HCT116 (cell line): ENCODE data around the gene KHDRBS2. TPM values are rescaled to one million over a fixed set of nuclear protein-coding genes. Genes with fewer than 3 reads are reported as not detected.

ENCODE experiments used
- ATAC-seq: fragments of 200-7000 bp; cut with Tn5 transposase; 2 replicates; pipeline ENCODE4 v1.9.1; 2020; ENCODE audit warnings: mild to moderate bottlenecking, moderate library complexity
- BruUV-seq: library from RNA; stranded (reverse); fragments of 400-500 nt; replicated peaks from 2 replicates; lab custom pipeline; 2021; lab: Mats Ljungman, UMichigan
- CTCF ChIA-PET: fragments of 300-600 bp; sonication (Branson Sonifier 250); formaldehyde crosslinking; loops from one replicate; lab custom pipeline; 2021; ENCODE audit warnings: antibody characterized with exemption; lab: Charles Lee
- POLR2A ChIA-PET: fragments of 300-600, 350-600 bp; sonication (Branson Sonifier 250); formaldehyde crosslinking; loops from one replicate; lab custom pipeline; 2021; ENCODE audit warnings: antibody characterized with exemption; lab: Charles Lee
- RAD21 ChIA-PET, 2 experiments: fragments of 300-600 bp; sonication (Branson Sonifier 250); formaldehyde crosslinking; loops; one replicate each; lab custom pipeline; 2023; ENCODE audit warnings: low total read pairs in 2 of 2; ENCODE audit not compliant: uncharacterized antibody in 2 of 2, unreplicated experiment in 2 of 2, low non-redundant PET in 1 of 2; lab: Charles Lee
- DNase-seq: peaks from one replicate; pipeline ENCODE4 v3.0.0-alpha.2; 2010; ENCODE audit warnings: low read depth, low spot score
- H2AFZ ChIP-seq: fragments of 200-600 bp; shearing (Covaris generic), sonication (generic); 2 replicates; pipeline ENCODE4 v1.6.1; 2017; ENCODE audit warnings: low read depth, mixed run types, mixed read lengths, antibody characterized with exemption, low read length; ENCODE audit not compliant: poor library complexity, severe bottlenecking
- H3K27ac ChIP-seq: 2 replicates; pipeline ENCODE4 v1.5.1; 2012; ENCODE audit warnings: low read depth, low read length
- H3K27me3 ChIP-seq: fragments of 200-600 bp; sonication (generic); 2 replicates; pipeline ENCODE4 v1.6.1; 2016; ENCODE audit warnings: mixed run types, low read length, mixed read lengths; ENCODE audit not compliant: insufficient read depth
- H3K36me3 ChIP-seq, 2 experiments: fragments of 200-500 bp in 1 of 2; fragments of 200-600 bp in 1 of 2; sonication (Bioruptor generic) in 1 of 2; sonication (generic) in 1 of 2; 2 replicates each; pipeline versions ENCODE4 v1.5.1 to v1.6.1; 2014 to 2016; ENCODE audit warnings: low read length in 2 of 2, inconsistent platforms in 1 of 2, mixed read lengths in 1 of 2, mixed run types in 1 of 2; ENCODE audit not compliant: insufficient read depth in 2 of 2, control insufficient read depth in 1 of 2
- H3K4me1 ChIP-seq, 2 experiments: fragments of 200-600 bp in 1 of 2; sonication (generic) in 1 of 2; 2 replicates each; pipeline versions ENCODE4 v1.5.1 to v1.6.1; 2012 to 2017; ENCODE audit warnings: low read length in 2 of 2, inconsistent platforms in 1 of 2, mild to moderate bottlenecking in 1 of 2, mixed read lengths in 1 of 2, mixed run types in 1 of 2, moderate library complexity in 1 of 2; ENCODE audit not compliant: insufficient read depth in 2 of 2, control insufficient read depth in 1 of 2
- H3K4me2 ChIP-seq: fragments of 200-600 bp; sonication (generic); 2 replicates; pipeline ENCODE4 v1.6.1; 2017; ENCODE audit warnings: mixed run types, low read length, mixed read lengths
- H3K4me3 ChIP-seq, 2 experiments: fragments of 200-600 bp in 1 of 2; sonication (generic) in 1 of 2; replicated peaks in 1 of 2; 2 replicates each; pipeline ENCODE4 v1.5.1; 2011 to 2016; ENCODE audit warnings: low read length in 2 of 2, control low read depth in 1 of 2, low read depth in 1 of 2, mild to moderate bottlenecking in 1 of 2, mixed read lengths in 1 of 2, mixed run types in 1 of 2
- H3K79me2 ChIP-seq: fragments of 200-600 bp; sonication (generic); 2 replicates; pipeline ENCODE4 v1.6.1; 2017; ENCODE audit warnings: mild to moderate bottlenecking, mixed run types, low read length, moderate library complexity, mixed read lengths; ENCODE audit not compliant: insufficient read depth
- H3K9ac ChIP-seq: fragments of 200-600 bp; sonication (generic); 2 replicates; pipeline ENCODE4 v1.6.1; 2016; ENCODE audit warnings: low read length, mixed read lengths
- H3K9me2 ChIP-seq: fragments of 200-600 bp; sonication (generic), shearing (Covaris generic); 2 replicates; pipeline ENCODE4 v1.6.1; 2017; ENCODE audit warnings: mixed run types, mild to moderate bottlenecking, moderate library complexity; ENCODE audit not compliant: insufficient read depth
- H3K9me3 ChIP-seq, 2 experiments: fragments of 200-500 bp in 1 of 2; fragments of 200-600 bp in 1 of 2; sonication (Bioruptor generic) in 1 of 2; sonication (generic) in 1 of 2; 2 replicates each; pipeline ENCODE4 v1.6.1; 2014 to 2017; ENCODE audit warnings: low read length in 2 of 2, mixed read lengths in 2 of 2, inconsistent platforms in 1 of 2, low read depth in 1 of 2, mild to moderate bottlenecking in 1 of 2, mixed run types in 1 of 2, moderate library complexity in 1 of 2; ENCODE audit not compliant: control insufficient read depth in 1 of 2, insufficient read depth in 1 of 2
- H4K20me1 ChIP-seq: fragments of 200-600 bp; sonication (generic), shearing (Covaris generic); 2 replicates; pipeline ENCODE4 v1.6.1; 2017; ENCODE audit warnings: mixed run types, mild to moderate bottlenecking, moderate library complexity; ENCODE audit not compliant: insufficient read depth
- CBX3 ChIP-seq: IDR thresholded peaks from 2 replicates; pipeline ENCODE4 v1.6.1; 2012; ENCODE audit warnings: low read depth
- CEBPB ChIP-seq: IDR thresholded peaks from 2 replicates; pipeline ENCODE4 v1.6.1; 2012; ENCODE audit warnings: low read depth
- EGR1 ChIP-seq: IDR thresholded peaks from 2 replicates; pipeline ENCODE4 v1.6.1; 2012; ENCODE audit warnings: low read depth
- ELF1 ChIP-seq: IDR thresholded peaks from 2 replicates; pipeline ENCODE4 v1.6.1; 2012; ENCODE audit warnings: low read depth, borderline replicate concordance
- EZH2 ChIP-seq: fragments of 200-600 bp; sonication (generic); IDR thresholded peaks from 2 replicates; pipeline ENCODE4 v1.6.1; 2017; ENCODE audit warnings: antibody characterized with exemption, mixed run types
- EZH2phosphoT487 ChIP-seq: fragments of 200-600 bp; IDR thresholded peaks from 2 replicates; pipeline ENCODE4 v1.6.1; 2018; ENCODE audit warnings: antibody characterized with exemption, borderline replicate concordance
- FOSL1 ChIP-seq: IDR thresholded peaks from 2 replicates; pipeline ENCODE4 v1.6.1; 2012; ENCODE audit warnings: low read depth
- JUND ChIP-seq: IDR thresholded peaks from 2 replicates; pipeline ENCODE4 v1.6.1; 2012
- MAX ChIP-seq: IDR thresholded peaks from 2 replicates; pipeline ENCODE4 v1.6.1; 2012
- POLR2AphosphoS5 ChIP-seq: IDR thresholded peaks from 2 replicates; pipeline ENCODE4 v1.6.1; 2011; ENCODE audit warnings: mild to moderate bottlenecking, low read depth, low read length, moderate library complexity
- RAD21 ChIP-seq: IDR thresholded peaks from 2 replicates; pipeline ENCODE4 v1.6.1; 2012; ENCODE audit warnings: low read depth, mild to moderate bottlenecking
- SIN3A ChIP-seq: IDR thresholded peaks from 2 replicates; pipeline ENCODE4 v1.6.1; 2012; ENCODE audit warnings: low read depth
- SP1 ChIP-seq: IDR thresholded peaks from 2 replicates; pipeline ENCODE4 v1.6.1; 2012; ENCODE audit warnings: low read depth
- SRF ChIP-seq: IDR thresholded peaks from 2 replicates; pipeline ENCODE4 v1.6.1; 2012; ENCODE audit warnings: low read depth
- TCF7L2 ChIP-seq: IDR thresholded peaks from 2 replicates; pipeline ENCODE4 v1.7.0; 2011; ENCODE audit warnings: borderline replicate concordance, inconsistent platforms; ENCODE audit not compliant: insufficient read depth, insufficient read length; ENCODE audit errors: extremely low read depth
- ZFX ChIP-seq: fragments of 450-650 bp; IDR thresholded peaks from 2 replicates; pipeline ENCODE4 v1.6.1; 2017
- ZNF274 ChIP-seq: fragments of 200-500 bp; sonication (Bioruptor generic); IDR thresholded peaks from 2 replicates; pipeline ENCODE4 v1.6.1; 2014; ENCODE audit warnings: mild to moderate bottlenecking, low read depth, low read length, inconsistent platforms
- intact Hi-C: fragments of 100-400 bp; cut with micrococcal nuclease; formaldehyde crosslinking; loops from 2 replicates; pipeline ENCODE4 v1.10.0; 2022
- total RNA-seq: library from RNA; stranded (reverse); gene quantifications from one replicate; pipeline ENCODE4 v1.2.1, GENCODE V29; 2021; ENCODE audit not compliant: unreplicated experiment
- TF ChIP-seq, protein P1 (sequence below): IDR thresholded peaks from 2 replicates; pipeline ENCODE4 v1.6.1; 2012; ENCODE audit warnings: low read depth
- TF ChIP-seq, protein P2 (sequence below), 3 experiments: fragments of 200-600 bp in 1 of 3; sonication (generic) in 1 of 3; IDR thresholded peaks in 2 of 3; conservative IDR thresholded peaks in 1 of 3; 2 replicates each; pipeline ENCODE4 v1.5.1; 2012 to 2017; ENCODE audit warnings: low read depth in 2 of 3, low read length in 2 of 3, antibody characterized with exemption in 1 of 3, borderline replicate concordance in 1 of 3, control low read depth in 1 of 3, mild to moderate bottlenecking in 1 of 3, mixed read lengths in 1 of 3, mixed run types in 1 of 3, moderate library complexity in 1 of 3; ENCODE audit not compliant: insufficient read depth in 1 of 3

Gene KHDRBS2
- total RNA-seq, 1 experiment from 2014 or later, result not detected

- H3K27ac ChIP-seq, result no peak overlapping the region
- no peaks in the 10 kb centered on the region for H3K27me3 ChIP-seq
- intact Hi-C loops, result no loop called here
- no peak overlapping the region for H3K4me2 ChIP-seq
- RAD21 ChIA-PET, result no interaction called here
- ATAC-seq (no peak), DNase-seq (no peak)
- BruUV-seq, result no TSS peak
- CTCF ChIA-PET, result no interaction called here
- TF ChIP-seq, protein P1, sequence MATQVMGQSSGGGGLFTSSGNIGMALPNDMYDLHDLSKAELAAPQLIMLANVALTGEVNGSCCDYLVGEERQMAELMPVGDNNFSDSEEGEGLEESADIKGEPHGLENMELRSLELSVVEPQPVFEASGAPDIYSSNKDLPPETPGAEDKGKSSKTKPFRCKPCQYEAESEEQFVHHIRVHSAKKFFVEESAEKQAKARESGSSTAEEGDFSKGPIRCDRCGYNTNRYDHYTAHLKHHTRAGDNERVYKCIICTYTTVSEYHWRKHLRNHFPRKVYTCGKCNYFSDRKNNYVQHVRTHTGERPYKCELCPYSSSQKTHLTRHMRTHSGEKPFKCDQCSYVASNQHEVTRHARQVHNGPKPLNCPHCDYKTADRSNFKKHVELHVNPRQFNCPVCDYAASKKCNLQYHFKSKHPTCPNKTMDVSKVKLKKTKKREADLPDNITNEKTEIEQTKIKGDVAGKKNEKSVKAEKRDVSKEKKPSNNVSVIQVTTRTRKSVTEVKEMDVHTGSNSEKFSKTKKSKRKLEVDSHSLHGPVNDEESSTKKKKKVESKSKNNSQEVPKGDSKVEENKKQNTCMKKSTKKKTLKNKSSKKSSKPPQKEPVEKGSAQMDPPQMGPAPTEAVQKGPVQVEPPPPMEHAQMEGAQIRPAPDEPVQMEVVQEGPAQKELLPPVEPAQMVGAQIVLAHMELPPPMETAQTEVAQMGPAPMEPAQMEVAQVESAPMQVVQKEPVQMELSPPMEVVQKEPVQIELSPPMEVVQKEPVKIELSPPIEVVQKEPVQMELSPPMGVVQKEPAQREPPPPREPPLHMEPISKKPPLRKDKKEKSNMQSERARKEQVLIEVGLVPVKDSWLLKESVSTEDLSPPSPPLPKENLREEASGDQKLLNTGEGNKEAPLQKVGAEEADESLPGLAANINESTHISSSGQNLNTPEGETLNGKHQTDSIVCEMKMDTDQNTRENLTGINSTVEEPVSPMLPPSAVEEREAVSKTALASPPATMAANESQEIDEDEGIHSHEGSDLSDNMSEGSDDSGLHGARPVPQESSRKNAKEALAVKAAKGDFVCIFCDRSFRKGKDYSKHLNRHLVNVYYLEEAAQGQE, result no peak
- TF ChIP-seq RAD21 (no peak), EZH2phosphoT487 (no peak), CBX3 (no peak), POLR2AphosphoS5 (no peak), TCF7L2 (no peak), ELF1 (no peak), FOSL1 (no peak), MAX (no peak), ZNF274 (no peak), SRF (no peak), EGR1 (no peak), JUND (no peak), CEBPB (no peak), EZH2 (no peak), SP1 (no peak), SIN3A (no peak), ZFX (no peak)
- TF ChIP-seq, protein P2, sequence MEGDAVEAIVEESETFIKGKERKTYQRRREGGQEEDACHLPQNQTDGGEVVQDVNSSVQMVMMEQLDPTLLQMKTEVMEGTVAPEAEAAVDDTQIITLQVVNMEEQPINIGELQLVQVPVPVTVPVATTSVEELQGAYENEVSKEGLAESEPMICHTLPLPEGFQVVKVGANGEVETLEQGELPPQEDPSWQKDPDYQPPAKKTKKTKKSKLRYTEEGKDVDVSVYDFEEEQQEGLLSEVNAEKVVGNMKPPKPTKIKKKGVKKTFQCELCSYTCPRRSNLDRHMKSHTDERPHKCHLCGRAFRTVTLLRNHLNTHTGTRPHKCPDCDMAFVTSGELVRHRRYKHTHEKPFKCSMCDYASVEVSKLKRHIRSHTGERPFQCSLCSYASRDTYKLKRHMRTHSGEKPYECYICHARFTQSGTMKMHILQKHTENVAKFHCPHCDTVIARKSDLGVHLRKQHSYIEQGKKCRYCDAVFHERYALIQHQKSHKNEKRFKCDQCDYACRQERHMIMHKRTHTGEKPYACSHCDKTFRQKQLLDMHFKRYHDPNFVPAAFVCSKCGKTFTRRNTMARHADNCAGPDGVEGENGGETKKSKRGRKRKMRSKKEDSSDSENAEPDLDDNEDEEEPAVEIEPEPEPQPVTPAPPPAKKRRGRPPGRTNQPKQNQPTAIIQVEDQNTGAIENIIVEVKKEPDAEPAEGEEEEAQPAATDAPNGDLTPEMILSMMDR (IDR thresholded peaks at IDR 0.05 in 2 of 3, conservative IDR thresholded peaks at IDR 0.05 in 1 of 3; ENCODE audit: borderline replicate concordance in 1 of 3, insufficient read depth in 1 of 3, low read depth in 2 of 3, low read length in 2 of 3), result no peak
- no peaks in the 10 kb centered on the region for H3K79me2 ChIP-seq
- H3K9me3 ChIP-seq, result peaks cover 4 to 11% of the 10 kb centered on the region in 2 experiments; a peak in 2 of 4 replicates
- H3K9me2 ChIP-seq, result no peaks in the 10 kb centered on the region
- H3K9ac ChIP-seq, result no peak overlapping the region
- POLR2A ChIA-PET, result interaction anchor here (0.7 kb wide), 1 partner anchor 125 kb away, joined by 3 read pairs; no protein-coding TSS in a partner anchor
- no peaks in the 10 kb centered on the region for H3K4me1 ChIP-seq
- H2AFZ ChIP-seq, result no peak overlapping the region
- H3K4me3 ChIP-seq, result no peak overlapping the region
- H4K20me1 ChIP-seq, result no peaks in the 10 kb centered on the region
- H3K36me3 ChIP-seq, result no peaks in the 10 kb centered on the region
These were observed 196.2 kb downstream of the KHDRBS2 start for GRCh38 chr6:62089781-62090180.
